AG09309 (cell line): ENCODE results near the gene FAT2.

Experiments used
- DNase-seq: peaks from one replicate; pipeline ENCODE4 v3.0.0-alpha.2; 2010; ENCODE audit warnings: low read depth
- H3K4me3 ChIP-seq: 2 replicates; pipeline ENCODE4 v1.5.1; 2011; ENCODE audit warnings: mild to moderate bottlenecking, low read depth, low read length, moderate library complexity; ENCODE audit not compliant: control insufficient read depth
- CTCF ChIP-seq: IDR thresholded peaks from 2 replicates; pipeline ENCODE4 v1.5.1; 2011; ENCODE audit warnings: mild to moderate bottlenecking, low read depth, low read length, inconsistent platforms; ENCODE audit not compliant: insufficient read depth, control insufficient read depth; ENCODE audit errors: missing control alignments

FAT2 gene

GRCh38 chr5:151615431-151615830 lies 24.3 kb upstream of the FAT2 start:
- no peak overlapping the region for H3K4me3 ChIP-seq
- no peak for DNase-seq
- TF ChIP-seq CTCF, result no peak

GRCh38 chr5:151614565-151614964 lies 23.4 kb upstream of the FAT2 start:
- H3K4me3 ChIP-seq, result no peak overlapping the region
- TF ChIP-seq CTCF, result no peak
- DNase-seq, result no peak

DNA sequence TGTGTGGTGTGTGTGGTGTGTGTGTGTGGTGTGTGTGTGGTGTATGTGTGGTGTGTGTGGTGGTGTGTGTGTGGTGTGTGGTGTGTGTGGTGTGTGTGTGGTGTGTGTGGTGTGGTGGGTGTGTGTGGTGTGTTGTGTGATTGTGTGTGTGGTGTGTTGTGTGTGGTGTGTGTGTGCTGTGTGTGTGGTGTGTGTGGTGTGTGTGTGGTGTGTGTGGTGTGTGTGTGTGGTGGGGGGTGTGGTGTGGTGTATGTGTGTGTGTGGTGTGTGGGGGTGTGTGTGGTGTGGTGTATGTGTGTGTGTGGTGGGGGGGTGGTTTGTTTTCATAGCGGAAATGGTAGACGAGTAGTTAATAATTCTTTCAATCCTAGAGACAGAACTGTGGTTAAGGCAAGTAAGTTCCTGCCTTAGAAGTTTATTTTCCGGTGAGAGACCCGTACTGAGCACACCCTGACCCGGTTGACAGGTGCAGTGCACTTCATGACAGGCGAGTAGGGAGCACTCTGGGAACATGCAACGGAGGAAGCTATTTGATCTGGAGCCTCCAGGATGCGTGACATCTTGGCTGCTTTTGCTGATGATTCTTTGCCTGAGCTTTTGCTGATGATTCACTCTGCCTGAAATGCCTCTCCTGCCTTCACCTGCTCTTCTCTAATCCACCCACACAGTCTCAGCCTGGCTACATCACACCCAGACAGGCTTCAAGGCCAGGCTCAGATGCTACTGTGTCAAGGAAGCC lies 21.7 kb upstream of the FAT2 start:
- no peak for TF ChIP-seq CTCF
- H3K4me3 ChIP-seq, result no peak overlapping the region
- no peak for DNase-seq

DNA sequence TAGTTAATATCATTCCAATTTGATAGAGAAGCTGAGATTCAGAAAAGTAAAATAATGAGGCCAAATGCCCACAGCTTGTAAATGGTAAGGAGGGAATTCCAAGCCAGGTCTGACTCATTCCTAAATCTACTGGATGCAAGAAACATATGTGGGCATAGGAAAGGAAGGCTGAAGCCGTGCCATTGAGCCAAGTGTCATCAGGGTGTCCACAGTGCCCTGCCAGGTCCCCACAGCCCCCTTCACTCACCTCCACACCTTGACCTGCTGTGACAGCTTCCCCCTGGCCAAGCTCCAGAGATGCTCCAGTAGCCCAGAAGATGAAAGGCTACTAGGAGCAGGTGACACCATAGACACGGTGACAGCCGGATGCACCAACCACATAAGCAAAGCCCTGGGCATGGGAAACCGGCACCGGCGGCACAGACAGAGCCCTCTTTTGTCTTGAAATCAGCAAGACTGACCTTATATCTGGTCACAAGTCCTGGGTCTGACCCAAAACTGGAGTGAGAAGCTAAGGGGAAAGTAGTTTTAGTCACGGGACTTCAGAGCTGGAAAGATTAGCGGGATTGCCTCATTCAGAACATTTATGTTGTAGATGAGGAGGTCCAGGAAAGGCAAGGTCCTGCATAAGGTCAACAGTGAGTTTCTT lies 20.1 kb upstream of the FAT2 start:
- no peak for DNase-seq
- no peak overlapping the region for H3K4me3 ChIP-seq
- no peak for TF ChIP-seq CTCF

- H3K4me3 ChIP-seq, result no peak overlapping the region
- TF ChIP-seq CTCF, result no peak
- no peak for DNase-seq
Observed at GRCh38 chr5:151608522-151608921, 17.4 kb upstream of the FAT2 start.

GRCh38 chr5:151607304-151607703 lies 16.2 kb upstream of the FAT2 start:
- TF ChIP-seq CTCF, result no peak
- no peak overlapping the region for H3K4me3 ChIP-seq
- no peak for DNase-seq
